Measurements from ENCODE around the gene ATP2B3. TPM values are rescaled to one million over a fixed set of nuclear protein-coding genes. Genes with fewer than 3 reads are reported as not detected.

The ATP2B3 gene
- total RNA-seq, 2 donors from 2014 or later = 0.85 TPM; not detected in 1

DNA sequence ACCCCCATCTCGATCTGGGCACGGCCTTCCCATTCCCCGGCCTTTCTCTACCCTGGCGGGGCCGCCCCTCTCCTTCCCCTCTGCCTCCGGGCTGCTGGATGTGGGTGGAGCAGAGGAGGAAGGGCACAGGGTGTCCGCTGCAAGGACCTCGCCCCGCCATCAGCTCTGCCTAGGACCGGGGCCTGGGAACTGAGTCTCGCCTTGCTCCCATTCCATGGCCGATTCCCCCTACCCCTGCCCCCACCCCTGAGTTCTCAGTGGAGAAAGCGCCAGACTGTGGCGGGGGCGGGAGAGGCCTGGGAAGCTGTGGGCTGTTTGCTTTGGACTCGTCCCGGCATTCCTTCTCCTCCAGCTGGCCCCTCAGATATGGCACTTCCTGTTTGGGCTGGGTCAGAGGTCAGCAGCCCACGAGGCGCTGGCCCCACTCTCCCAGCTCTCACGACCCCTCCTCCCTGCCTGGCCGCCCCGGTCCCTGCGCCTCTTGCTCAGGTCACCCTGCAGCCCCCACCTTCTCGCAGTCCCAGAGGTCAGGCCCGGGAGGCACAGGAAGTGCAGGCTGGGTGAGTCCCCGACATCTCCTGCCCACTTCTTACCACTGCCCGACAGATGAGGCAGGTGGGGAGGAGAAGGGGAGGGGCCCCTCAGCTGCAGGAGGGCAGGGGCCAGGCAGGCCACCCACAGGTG lies 29.1 kb upstream of the ATP2B3 start:
- no peak for TF ChIP-seq POLR2A (IDR thresholded peaks at IDR 0.05)
- no peak for TF ChIP-seq POLR2AphosphoS5 (IDR thresholded peaks at IDR 0.05)
- TF ChIP-seq, protein P1, sequence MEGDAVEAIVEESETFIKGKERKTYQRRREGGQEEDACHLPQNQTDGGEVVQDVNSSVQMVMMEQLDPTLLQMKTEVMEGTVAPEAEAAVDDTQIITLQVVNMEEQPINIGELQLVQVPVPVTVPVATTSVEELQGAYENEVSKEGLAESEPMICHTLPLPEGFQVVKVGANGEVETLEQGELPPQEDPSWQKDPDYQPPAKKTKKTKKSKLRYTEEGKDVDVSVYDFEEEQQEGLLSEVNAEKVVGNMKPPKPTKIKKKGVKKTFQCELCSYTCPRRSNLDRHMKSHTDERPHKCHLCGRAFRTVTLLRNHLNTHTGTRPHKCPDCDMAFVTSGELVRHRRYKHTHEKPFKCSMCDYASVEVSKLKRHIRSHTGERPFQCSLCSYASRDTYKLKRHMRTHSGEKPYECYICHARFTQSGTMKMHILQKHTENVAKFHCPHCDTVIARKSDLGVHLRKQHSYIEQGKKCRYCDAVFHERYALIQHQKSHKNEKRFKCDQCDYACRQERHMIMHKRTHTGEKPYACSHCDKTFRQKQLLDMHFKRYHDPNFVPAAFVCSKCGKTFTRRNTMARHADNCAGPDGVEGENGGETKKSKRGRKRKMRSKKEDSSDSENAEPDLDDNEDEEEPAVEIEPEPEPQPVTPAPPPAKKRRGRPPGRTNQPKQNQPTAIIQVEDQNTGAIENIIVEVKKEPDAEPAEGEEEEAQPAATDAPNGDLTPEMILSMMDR (IDR thresholded peaks at IDR 0.05) = no peak
- no peaks in the 10 kb centered on the region for H3K36me3 ChIP-seq
- 21% methylated on average over 23 of the region's 27 CpGs for WGBS
- DNase-seq (ENCODE audit: low spot score) = no peak
- no peaks in the 10 kb centered on the region for H3K4me1 ChIP-seq (replicated peaks)
- intact Hi-C loops (cut with DNase I) = no loop called here
- no peak overlapping the region for H3K4me3 ChIP-seq
- no peaks in the 10 kb centered on the region for H3K27me3 ChIP-seq (replicated peaks; ENCODE audit: insufficient read depth)
- H3K9me3 ChIP-seq = no peaks in the 10 kb centered on the region
- H3K27ac ChIP-seq = no peak overlapping the region

- 72% methylated on average over 6 of the region's 20 CpGs for WGBS
- no peak for TF ChIP-seq POLR2A (IDR thresholded peaks at IDR 0.05)
- TF ChIP-seq POLR2AphosphoS5 (IDR thresholded peaks at IDR 0.05) = no peak
- TF ChIP-seq, protein P1 (IDR thresholded peaks at IDR 0.05) = no peak
- H3K4me1 ChIP-seq (replicated peaks) = no peaks in the 10 kb centered on the region
- H3K4me3 ChIP-seq = no peak overlapping the region
- intact Hi-C loops (cut with DNase I) = no loop called here
- DNase-seq (ENCODE audit: low spot score) = no peak
- H3K27me3 ChIP-seq (replicated peaks; ENCODE audit: insufficient read depth) = no peaks in the 10 kb centered on the region
- no peak overlapping the region for H3K27ac ChIP-seq
- H3K9me3 ChIP-seq = no peaks in the 10 kb centered on the region
- no peaks in the 10 kb centered on the region for H3K36me3 ChIP-seq
Observed at GRCh38 chrX:153490217-153490930, 27.1 kb upstream of the ATP2B3 start.

DNA sequence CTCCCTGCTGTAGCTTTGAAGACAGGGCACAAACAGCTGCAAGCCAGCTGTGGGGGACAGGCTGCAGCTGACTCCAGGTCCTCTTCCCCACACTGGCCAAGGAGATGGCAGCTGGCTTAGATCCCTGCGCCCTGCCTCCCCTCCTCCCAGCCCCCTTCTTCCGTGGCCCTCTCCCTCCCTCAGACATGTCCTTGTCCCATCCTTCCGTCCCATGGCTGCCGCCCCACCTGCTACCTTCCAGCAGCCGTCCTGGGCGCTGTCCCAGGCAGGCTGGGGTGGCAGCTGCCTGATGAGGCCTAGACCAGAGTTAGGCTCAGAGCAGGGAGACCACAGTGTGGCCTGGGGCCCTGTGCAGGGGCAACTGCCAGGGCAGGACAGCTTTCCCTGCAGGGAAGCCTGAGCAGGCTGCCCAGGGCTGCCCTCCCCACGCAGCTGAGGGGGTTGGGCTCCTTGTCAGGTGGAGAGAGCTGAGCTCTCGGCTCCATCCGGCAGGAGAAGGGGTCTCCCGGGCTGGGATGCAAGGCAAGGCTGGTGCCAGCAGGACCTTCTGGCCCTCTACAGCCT lies 26.0 kb upstream of the ATP2B3 start:
- no peaks in the 10 kb centered on the region for H3K9me3 ChIP-seq
- H3K27ac ChIP-seq = no peak overlapping the region
- 63% methylated on average over 6 of the region's 10 CpGs for WGBS
- H3K27me3 ChIP-seq (replicated peaks; ENCODE audit: insufficient read depth) = no peaks in the 10 kb centered on the region
- no peaks in the 10 kb centered on the region for H3K36me3 ChIP-seq
- no peak for DNase-seq (ENCODE audit: low spot score)
- H3K4me3 ChIP-seq = no peak overlapping the region
- intact Hi-C loops (cut with DNase I) = no loop called here
- no peak for TF ChIP-seq POLR2AphosphoS5 (IDR thresholded peaks at IDR 0.05)
- TF ChIP-seq, protein P1 (IDR thresholded peaks at IDR 0.05) = no peak
- no peak for TF ChIP-seq POLR2A (IDR thresholded peaks at IDR 0.05)
- H3K4me1 ChIP-seq (replicated peaks) = no peaks in the 10 kb centered on the region

- WGBS = 34% methylated on average over 6 of the region's 11 CpGs
- H3K27ac ChIP-seq = no peak overlapping the region
- DNase-seq (ENCODE audit: low spot score) = no peak
- no peaks in the 10 kb centered on the region for H3K36me3 ChIP-seq
- TF ChIP-seq POLR2A (IDR thresholded peaks at IDR 0.05) (no peak), POLR2AphosphoS5 (IDR thresholded peaks at IDR 0.05) (no peak)
- TF ChIP-seq, protein P1 (IDR thresholded peaks at IDR 0.05) = no peak
- no peak overlapping the region for H3K4me3 ChIP-seq
- no peaks in the 10 kb centered on the region for H3K4me1 ChIP-seq (replicated peaks)
- intact Hi-C loops (cut with DNase I) = no loop called here
- no peaks in the 10 kb centered on the region for H3K9me3 ChIP-seq
- H3K27me3 ChIP-seq (replicated peaks; ENCODE audit: insufficient read depth) = no peaks in the 10 kb centered on the region
Observed at GRCh38 chrX:153491918-153492317, 25.5 kb upstream of the ATP2B3 start.
